Ureter (tissue), 1 donor: ENCODE results near the gene CA10. TPM values are rescaled to one million over a fixed set of nuclear protein-coding genes. Genes with fewer than 3 reads are reported as not detected.

ENCODE experiments used
- DNase-seq: peaks from one replicate; pipeline ENCODE4 v3.0.0-alpha.2; 2020; ENCODE audit warnings: low spot score
- total RNA-seq: library from RNA; stranded (reverse); gene quantifications from one replicate; pipeline ENCODE4 v1.2.4, GENCODE V29; 2023
- donor health status: DM: yes; HTN: yes; CAD: no.

The CA10 gene
- total RNA-seq, 1 donor from 2014 or later = not detected

GRCh38 chr17:51725185-51725584, 433.3 kb downstream of the CA10 start:
- no peak for DNase-seq

DNA sequence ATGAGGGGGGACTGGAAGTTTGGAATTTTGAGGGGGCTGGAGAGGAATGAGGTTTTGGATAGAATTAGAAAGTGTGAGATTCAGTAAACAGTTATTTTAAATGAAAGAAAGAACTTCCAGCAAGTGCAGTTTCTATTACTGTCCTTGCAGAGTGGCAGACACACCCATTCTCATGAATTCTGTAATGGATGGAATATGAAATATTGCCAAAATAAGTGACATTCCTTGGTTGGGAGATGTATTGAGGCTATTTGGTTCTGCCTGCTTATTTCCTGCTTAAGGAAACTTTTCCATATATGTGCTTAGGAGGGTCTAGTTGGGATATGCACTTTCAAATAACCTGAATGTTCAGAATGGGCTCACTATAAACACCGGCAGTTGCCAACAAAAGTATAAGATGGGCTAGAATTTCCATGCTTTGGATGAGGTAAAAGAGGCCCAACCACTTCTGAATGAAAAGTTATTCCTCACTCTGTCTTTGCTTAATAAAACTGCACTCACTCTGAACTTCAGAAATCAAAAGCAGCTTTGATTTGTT, 434.4 kb downstream of the CA10 start:
- DNase-seq = no peak

GRCh38 chr17:51722994-51723393, 435.5 kb downstream of the CA10 start:
- no peak for DNase-seq

GRCh38 chr17:51721730-51722129, 436.8 kb downstream of the CA10 start:
- DNase-seq = no peak

- DNase-seq = no peak
These were observed 438.1 kb downstream of the CA10 start for GRCh38 chr17:51720439-51720838.

- DNase-seq = no peak
These were observed 439.5 kb downstream of the CA10 start for GRCh38 chr17:51718983-51719382.

GRCh38 chr17:51711581-51711980, 446.9 kb downstream of the CA10 start:
- no peak for DNase-seq

DNA sequence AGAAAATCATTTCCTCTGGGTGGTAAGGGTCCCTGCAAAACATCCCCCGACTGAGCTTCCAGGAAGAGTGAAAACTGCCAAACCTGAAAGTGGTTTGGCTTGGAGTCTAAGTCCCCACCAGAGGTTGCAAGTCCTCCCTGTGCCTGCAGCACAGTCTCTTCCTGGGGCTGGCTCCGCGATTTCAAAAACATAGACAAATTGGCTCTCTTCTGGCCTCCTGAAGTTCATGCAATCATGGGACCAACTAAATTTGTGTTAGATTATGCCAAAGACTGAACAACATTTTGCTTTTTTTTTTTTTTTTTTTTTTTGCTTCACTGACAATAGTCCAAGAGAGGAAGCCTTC, 447.9 kb downstream of the CA10 start:
- DNase-seq = no peak

- DNase-seq = no peak
These were observed 448.6 kb downstream of the CA10 start for GRCh38 chr17:51709694-51710633.

GRCh38 chr17:51707216-51707615, 451.3 kb downstream of the CA10 start:
- no peak for DNase-seq

DNA sequence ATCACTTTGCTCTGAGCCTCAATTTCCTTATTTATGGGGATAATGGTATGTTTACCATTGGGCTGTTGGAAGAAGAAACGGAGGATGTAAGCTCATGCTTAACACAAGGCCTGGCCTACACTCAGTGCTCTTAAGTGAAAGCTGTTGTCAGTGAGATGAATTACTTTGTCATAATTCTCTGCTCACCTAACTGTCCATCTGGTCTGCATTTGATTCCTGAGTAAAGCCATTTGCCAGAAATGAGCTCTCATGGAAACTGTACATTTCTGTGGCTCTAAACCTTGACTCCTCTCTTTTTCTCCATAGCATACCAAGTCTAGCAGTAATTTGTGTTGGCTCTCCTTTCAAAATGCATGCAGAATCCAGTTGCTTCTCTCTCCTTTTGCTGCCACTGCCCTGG, 452.4 kb downstream of the CA10 start:
- DNase-seq = no peak

GRCh38 chr17:51703361-51704341, 454.9 kb downstream of the CA10 start:
- DNase-seq = peak; percentile 66

- DNase-seq = no peak
These were observed 455.6 kb downstream of the CA10 start for GRCh38 chr17:51702963-51703360.

DNA sequence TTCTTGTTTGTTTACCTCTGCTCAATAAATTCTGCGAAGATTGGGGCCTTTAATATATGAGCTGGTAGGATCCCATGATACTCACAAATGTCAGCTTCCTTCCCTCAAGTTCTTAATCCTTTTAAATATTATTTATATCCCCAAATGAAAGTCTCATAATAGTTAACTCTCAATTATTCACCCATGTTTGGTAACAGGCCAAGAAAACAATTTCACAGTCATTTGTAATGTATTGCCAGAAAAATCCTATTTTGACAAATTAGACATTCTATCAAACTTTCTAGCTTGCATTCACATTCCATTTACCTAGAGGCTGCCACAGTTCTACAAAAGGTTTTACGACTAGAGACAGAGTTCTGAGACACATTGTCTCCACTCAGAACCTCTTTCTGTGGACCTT, 457.0 kb downstream of the CA10 start:
- no peak for DNase-seq

DNA sequence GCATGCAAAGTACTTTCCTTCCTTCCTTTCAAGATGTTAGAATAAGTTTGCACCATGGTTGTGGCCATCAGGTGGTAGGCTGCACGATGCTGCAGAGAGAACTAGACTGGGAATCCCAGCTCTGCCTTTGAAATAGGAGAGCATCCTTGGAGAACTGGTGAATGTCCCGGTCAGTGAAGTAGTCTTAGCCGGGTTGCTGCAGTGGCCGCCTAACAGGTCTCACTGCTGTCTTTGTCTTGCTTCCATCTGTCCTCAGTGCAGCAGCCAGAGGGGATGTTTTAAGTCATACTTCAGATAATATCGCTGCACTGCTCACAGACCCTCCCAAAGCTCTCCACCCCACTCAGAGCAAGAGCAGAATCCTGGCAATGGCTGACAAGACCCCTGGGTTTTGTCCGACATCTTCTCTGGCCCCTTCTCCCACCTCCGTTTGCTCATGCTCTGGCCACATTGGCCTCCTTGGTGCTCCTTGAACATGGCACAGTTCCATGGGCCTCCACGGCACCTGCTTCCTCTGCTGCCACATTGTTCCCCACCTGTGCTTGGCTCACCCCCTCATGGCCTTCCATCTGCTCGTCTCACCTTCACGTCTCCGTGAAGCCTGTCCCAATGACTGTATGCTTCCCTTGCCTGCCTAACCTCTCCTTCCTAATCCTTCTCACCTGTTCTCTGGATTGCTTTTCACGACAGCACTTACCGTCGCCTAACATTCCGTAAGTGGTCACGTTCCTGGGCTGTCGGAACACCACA, 458.3 kb downstream of the CA10 start:
- DNase-seq = no peak

DNA sequence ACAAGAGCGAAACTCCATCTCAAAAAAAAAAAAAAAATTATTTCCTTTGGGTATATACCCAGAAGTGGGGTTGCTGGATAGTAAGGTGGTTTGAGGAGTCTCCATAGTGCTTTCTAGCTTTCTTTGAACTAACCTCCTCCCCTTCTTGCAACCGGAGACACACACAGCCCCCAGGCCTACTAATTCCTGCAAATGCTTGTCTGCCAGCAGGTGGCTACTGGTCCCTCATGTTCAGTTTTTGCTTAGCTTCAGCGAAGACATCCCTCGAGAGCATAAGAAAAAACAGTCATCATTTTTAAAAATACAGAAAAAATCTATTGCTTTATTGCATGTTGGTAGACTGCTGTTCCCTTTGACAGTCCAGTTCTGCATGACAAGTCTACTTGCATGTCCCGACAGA, 459.2 kb downstream of the CA10 start:
- DNase-seq = no peak

DNA sequence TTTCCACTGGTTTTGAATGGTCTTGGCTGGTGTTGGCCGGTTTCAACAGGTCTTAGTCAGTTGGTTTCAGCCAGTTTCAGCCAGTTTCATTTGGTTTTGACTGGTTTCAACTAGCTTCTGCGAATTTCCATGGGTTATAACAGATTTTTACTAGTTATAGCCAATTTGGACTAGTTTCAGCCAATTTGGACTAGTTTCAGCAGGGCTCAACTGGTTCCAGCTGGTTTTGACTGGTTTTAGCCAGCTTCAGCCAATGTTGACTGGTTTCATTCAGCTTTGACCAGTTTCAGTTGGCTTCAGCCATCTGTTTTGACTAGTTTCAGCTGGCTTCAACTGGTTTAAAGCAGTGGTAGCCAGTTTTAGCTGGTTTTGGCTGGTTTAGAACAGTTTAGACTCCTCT, 465.6 kb downstream of the CA10 start:
- DNase-seq = no peak

- DNase-seq = no peak
These were observed 470.6 kb downstream of the CA10 start for GRCh38 chr17:51687887-51688286.

- DNase-seq = no peak
These were observed 473.1 kb downstream of the CA10 start for GRCh38 chr17:51685287-51685909.

GRCh38 chr17:51684214-51684613, 474.3 kb downstream of the CA10 start:
- DNase-seq = no peak

GRCh38 chr17:51683291-51683690, 475.2 kb downstream of the CA10 start:
- no peak for DNase-seq
